GM12872 (cell line): ENCODE results near the gene HOXA3.

ENCODE experiments used
- TF ChIP-seq, protein P1 (sequence below): IDR thresholded peaks from 3 replicates; pipeline ENCODE4 v1.5.1; 2011; ENCODE audit warnings: low read depth, mild to moderate bottlenecking, low read length, moderate library complexity; ENCODE audit not compliant: insufficient read depth

HOXA3 gene

DNA sequence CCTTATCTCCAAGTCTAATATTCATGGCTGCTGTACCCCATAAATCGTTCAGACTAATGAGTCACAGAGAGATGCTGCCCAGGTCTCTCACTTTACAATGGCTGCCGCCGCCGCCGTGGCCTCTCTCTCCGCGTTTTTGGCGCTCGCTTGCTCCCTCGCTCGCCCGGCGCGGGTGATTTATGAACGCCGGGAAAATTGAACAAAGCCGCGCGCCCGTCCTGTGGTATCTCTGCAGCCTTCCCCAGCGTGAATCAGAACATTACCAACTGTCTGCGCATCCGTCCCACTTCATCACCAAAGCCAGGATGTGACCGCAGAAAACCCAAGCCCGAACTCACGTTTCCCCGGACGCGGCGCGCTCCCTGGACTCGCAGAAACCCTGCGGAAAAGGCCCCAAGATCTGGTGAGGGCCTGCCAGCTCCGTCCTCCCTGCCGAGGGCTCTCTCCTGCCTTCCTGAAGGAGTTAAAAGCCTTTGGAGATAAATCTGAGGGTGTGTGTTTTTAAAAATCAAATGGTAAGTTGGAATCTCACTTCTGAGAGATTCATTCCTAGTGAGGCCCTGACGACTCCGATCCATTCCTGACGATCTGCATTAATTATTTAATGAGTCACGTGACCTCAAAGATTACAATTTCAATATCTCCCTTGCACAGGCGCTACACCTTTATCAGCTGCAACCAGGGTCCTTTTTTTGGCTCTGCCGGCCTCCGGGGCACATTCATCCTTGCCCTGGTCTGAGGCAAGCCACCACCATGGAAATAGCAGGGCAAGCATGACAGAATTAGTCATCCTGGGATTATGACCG lies 28.1 kb downstream of the HOXA3 start:
- TF ChIP-seq, protein P1, sequence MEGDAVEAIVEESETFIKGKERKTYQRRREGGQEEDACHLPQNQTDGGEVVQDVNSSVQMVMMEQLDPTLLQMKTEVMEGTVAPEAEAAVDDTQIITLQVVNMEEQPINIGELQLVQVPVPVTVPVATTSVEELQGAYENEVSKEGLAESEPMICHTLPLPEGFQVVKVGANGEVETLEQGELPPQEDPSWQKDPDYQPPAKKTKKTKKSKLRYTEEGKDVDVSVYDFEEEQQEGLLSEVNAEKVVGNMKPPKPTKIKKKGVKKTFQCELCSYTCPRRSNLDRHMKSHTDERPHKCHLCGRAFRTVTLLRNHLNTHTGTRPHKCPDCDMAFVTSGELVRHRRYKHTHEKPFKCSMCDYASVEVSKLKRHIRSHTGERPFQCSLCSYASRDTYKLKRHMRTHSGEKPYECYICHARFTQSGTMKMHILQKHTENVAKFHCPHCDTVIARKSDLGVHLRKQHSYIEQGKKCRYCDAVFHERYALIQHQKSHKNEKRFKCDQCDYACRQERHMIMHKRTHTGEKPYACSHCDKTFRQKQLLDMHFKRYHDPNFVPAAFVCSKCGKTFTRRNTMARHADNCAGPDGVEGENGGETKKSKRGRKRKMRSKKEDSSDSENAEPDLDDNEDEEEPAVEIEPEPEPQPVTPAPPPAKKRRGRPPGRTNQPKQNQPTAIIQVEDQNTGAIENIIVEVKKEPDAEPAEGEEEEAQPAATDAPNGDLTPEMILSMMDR = no peak

DNA sequence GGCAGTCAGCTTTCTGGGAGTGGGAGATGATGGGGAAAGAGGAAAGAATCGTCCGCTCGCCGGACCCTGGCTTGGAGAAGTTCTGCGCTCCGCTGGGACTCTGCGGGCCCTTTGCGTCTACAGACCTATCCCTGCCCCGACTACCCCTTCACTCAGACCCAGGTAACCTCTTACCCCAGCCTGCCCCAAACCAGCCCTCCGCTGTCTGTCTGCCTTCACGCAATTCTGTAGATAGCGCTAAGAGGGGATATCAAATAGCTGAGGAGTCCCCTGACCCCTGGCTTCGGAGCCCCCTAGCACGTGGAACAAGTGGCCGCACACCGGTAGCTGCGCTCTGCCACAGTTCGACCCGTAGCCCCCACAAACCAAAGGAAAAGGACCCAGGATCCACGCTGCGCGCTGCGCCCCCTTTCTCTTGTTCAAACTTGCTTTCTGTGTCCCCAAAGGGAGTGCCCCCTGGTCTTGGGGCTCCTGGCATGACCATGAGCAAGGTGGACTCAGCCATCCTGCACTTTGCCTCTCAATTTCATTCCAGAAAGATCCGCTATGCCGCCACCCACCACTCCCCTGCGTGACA lies 28.8 kb downstream of the HOXA3 start:
- TF ChIP-seq, protein P1 = no peak

DNA sequence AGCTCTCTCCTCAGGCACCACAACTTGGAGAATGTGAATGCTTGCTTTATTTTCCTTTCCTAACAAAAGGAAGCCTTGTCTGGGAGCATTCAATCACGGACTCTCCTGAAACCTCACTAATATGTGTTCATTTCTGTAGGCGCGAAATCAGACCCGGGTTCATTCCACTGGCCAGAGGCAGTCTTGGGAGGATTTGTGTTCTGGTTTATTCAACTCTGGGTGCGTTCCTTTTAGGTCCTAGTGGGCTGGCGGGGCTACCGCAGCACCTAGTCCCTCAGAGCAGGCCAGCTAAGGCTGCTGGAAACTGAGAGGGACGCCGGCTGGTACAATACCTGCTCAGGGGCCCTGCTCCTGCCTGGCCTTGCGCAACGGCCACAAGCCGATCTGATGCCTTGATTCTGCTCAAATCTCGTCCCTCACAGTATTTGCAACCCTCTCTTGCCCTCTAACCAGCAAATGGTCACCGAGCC lies 29.3 kb downstream of the HOXA3 start:
- TF ChIP-seq, protein P1 = no peak

DNA sequence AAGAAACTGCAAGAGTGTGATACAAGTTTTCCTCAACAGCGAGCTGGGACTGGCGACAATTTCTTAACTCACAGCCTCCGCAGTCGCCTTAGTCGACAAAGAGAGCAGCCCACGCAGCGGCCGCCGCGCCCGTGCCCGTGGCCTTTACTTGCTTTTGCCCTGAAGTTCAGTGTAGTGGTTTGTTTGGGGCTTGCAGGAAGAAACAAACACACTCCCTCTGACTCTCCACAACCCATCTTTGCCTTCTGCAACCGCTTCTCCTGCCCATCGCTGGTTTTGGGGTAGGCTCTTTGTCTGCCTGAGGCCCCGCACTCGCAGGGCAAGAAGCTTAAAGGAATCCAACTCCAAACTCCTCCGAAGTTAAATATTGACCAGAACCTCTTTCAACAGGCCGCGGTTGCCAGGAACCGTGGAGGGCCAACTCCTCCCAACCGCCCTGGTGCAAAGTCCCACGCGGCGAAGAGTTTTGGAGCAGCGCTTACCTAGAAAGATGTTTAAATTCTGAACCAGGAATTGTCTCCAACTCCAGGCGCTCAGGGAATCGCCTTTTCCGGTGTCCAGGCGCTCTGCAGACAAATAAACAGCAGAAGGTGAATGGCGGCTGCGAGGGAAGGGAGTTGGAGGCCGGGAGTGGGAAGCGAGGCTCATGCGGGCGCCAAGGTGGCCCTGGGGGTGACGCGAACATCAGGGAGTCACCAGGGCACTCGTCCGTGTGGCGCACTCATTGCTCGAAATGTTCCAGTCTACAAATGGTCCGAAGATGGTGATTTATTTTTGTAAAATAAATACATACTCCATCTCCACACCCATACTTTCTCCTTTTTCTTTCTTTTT lies 30.1 kb downstream of the HOXA3 start:
- TF ChIP-seq, protein P1 = no peak

DNA sequence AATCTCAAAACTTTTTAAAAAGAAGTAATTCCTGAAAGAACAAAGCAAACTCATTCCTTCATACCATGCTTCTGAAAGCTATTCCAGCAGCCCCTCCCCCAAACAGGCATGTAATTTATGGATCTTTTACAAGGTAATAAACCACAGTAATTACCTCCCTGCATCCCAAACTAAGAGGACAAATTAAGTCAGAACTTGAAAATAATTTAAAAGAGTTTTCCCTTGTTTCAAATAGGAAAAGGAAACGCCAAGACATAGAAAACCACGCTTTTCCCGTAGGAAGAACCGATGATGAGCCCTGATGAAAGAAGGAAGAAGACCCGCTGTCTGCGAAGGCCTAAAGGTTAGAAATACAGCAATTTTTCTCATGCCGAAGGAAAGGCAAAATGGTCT lies 30.7 kb downstream of the HOXA3 start:
- TF ChIP-seq, protein P1 = no peak

DNA sequence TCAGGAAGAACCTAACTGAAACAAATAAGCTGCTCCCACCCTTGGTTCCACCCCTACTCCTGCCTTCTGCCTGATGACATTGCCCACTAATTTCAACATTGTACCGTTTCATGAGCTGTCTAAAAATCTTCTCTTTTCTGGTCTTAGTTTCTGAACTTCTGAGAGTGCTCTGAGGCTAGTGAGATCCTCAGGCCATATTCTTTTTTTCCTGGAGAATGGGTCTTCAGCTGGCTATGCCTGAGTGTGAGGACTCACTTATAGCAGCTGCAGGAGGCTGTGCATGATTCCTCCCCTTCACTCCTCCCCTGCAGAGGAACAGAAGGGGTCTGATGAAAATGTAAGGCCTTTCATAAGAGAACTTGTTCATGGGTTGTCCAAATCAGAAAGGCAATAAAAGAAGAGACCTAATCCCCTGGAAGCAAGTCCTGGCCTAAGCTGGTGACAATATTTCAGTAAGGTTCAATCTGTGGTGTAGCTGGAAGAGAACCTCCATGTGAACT lies 32.9 kb downstream of the HOXA3 start:
- TF ChIP-seq, protein P1 = no peak

DNA sequence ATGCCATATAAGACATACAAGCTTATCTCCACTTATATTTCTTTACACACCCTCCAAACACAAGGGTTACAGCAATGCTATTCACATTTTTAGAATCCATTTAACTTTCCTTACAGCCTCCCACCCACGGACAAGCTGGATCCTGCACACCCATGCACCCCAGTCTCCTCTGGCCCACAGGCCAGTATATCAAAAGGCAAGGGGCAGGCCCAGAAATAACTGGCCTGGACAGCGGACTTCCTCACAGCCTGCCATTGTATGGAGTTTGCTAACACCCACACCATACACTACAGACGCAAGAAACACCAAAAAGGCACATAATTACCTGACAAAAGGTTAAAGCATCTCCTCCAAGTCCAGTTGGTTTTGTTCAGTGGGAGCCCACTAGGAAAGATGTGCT lies 33.8 kb downstream of the HOXA3 start:
- TF ChIP-seq, protein P1 = no peak
